CD4-positive, alpha-beta T cell treated with Interleukin-21 for 1 hour (primary cell): ENCODE measurements around the gene ZNF195.
"Not testable (repeated sequence)": the region's sequence is repeated elsewhere in the genome, so short reads cannot be mapped to it uniquely, and the experiment has no call there.

Source experiments
- DNase-seq: peaks from one replicate; pipeline ENCODE4 v3.0.0-alpha.2; 2020

The ZNF195 gene

GRCh38 chr11:3346587-3346986 is 32.4 kb downstream of the ZNF195 start:
- DNase-seq = no peak

GRCh38 chr11:3345736-3346135 is 33.2 kb downstream of the ZNF195 start:
- no peak for DNase-seq

GRCh38 chr11:3344327-3345174 is 34.4 kb downstream of the ZNF195 start:
- DNase-seq = no peak

- no peak for DNase-seq
These were observed 36.2 kb downstream of the ZNF195 start for GRCh38 chr11:3342709-3343108.

- DNase-seq = peak; percentile 63
These were observed 37.6 kb downstream of the ZNF195 start for GRCh38 chr11:3341298-3341697.

- DNase-seq = no peak
These were observed 38.9 kb downstream of the ZNF195 start for GRCh38 chr11:3340025-3340424.

GRCh38 chr11:3339340-3339624 is 39.7 kb downstream of the ZNF195 start:
- no peak for DNase-seq

- no peak for DNase-seq
These were observed 40.2 kb downstream of the ZNF195 start for GRCh38 chr11:3338569-3339339.

GRCh38 chr11:3336420-3336819 is 42.5 kb downstream of the ZNF195 start:
- DNase-seq = not testable (repeated sequence)

GRCh38 chr11:3333157-3333556 is 45.8 kb downstream of the ZNF195 start:
- DNase-seq = not testable (repeated sequence)

GRCh38 chr11:3331078-3331477 is 47.9 kb downstream of the ZNF195 start:
- DNase-seq = not testable (repeated sequence)

- DNase-seq = not testable (repeated sequence)
These were observed 48.9 kb downstream of the ZNF195 start for GRCh38 chr11:3330064-3330463.

- DNase-seq = not testable (repeated sequence)
These were observed 50.4 kb downstream of the ZNF195 start for GRCh38 chr11:3328503-3328902.

GRCh38 chr11:3326450-3326849 is 52.5 kb downstream of the ZNF195 start:
- DNase-seq = not testable (repeated sequence)

- peak; percentile 14 for DNase-seq
These were observed 54.2 kb downstream of the ZNF195 start for GRCh38 chr11:3324724-3325123.
